HL-60 (cell line): Measurements from ENCODE around the gene PTGR3.

ENCODE experiments used
- CTCF ChIP-seq: IDR thresholded peaks from one replicate; pipeline ENCODE4 v1.5.1; 2011; ENCODE audit warnings: low read length, control low read depth, inconsistent platforms; ENCODE audit not compliant: insufficient read depth
- GABPA ChIP-seq: IDR thresholded peaks from 2 replicates; pipeline ENCODE4 v1.6.1; 2012; ENCODE audit warnings: low read depth
- POLR2AphosphoS5 ChIP-seq: IDR thresholded peaks from 2 replicates; pipeline ENCODE4 v1.6.1; 2012; ENCODE audit warnings: low read depth
- REST ChIP-seq: IDR thresholded peaks from 2 replicates; pipeline ENCODE4 v1.6.1; 2012; ENCODE audit warnings: low read depth; ENCODE audit not compliant: insufficient replicate concordance
- SPI1 ChIP-seq: IDR thresholded peaks from 2 replicates; pipeline ENCODE4 v1.6.1; 2012; ENCODE audit warnings: low read depth, mild to moderate bottlenecking, borderline replicate concordance

- TF ChIP-seq CTCF (no peak), REST (no peak), GABPA (no peak), POLR2AphosphoS5 (no peak), SPI1 (no peak)
These were observed 21.5 kb upstream of the PTGR3 start for GRCh38 chr18:75230163-75231052.
